CD4-positive, CD25-positive, alpha-beta regulatory T cell (primary cell): ENCODE data around the gene GREB1. TPM values are rescaled to one million over a fixed set of nuclear protein-coding genes. Genes with fewer than 3 reads are reported as not detected.

Experiments
- ATAC-seq, 2 donors: fragments of 150-1000 bp; cut with Tn5 transposase; one replicate each; pipeline ENCODE4 v1.10.0; 2021; ENCODE audit warnings: low read depth in 2 of 2, moderate number of reproducible peaks in 2 of 2, moderate library complexity in 1 of 2
- DNase-seq, 3 donors: peaks; one replicate each; pipeline versions ENCODE4 v3.0.0 to v3.0.0-alpha.2; 2012 to 2022; ENCODE audit warnings: mixed read lengths in 1 of 3
- H3K27ac ChIP-seq: one replicate; pipeline ENCODE4 v1.7.0; 2013; ENCODE audit warnings: mild to moderate bottlenecking, low read length; ENCODE audit not compliant: insufficient read depth, poor library complexity, severe bottlenecking
- H3K27me3 ChIP-seq: one replicate; pipeline ENCODE4 v1.7.0; 2013; ENCODE audit warnings: low read length; ENCODE audit not compliant: control insufficient read depth, insufficient read depth
- H3K36me3 ChIP-seq: one replicate; pipeline ENCODE4 v1.7.0; 2013; ENCODE audit warnings: mild to moderate bottlenecking, low read length, moderate library complexity; ENCODE audit not compliant: control insufficient read depth, insufficient read depth
- H3K4me1 ChIP-seq: 2 replicates; pipeline ENCODE4 v1.7.0; 2013; ENCODE audit warnings: mild to moderate bottlenecking, low read length; ENCODE audit not compliant: insufficient read depth, control insufficient read depth, poor library complexity, severe bottlenecking
- H3K4me3 ChIP-seq: one replicate; pipeline ENCODE4 v1.7.0; 2013; ENCODE audit warnings: low read depth, mild to moderate bottlenecking, low read length, moderate library complexity
- H3K9me3 ChIP-seq, 2 experiments: 1 replicate in 1 of 2; 2 replicates in 1 of 2; pipeline ENCODE4 v1.7.0; 2013; ENCODE audit warnings: low read length in 2 of 2, mild to moderate bottlenecking in 1 of 2, moderate library complexity in 1 of 2; ENCODE audit not compliant: control insufficient read depth in 2 of 2
- H3K27ac Mint-ChIP-seq, 3 donors: one replicate each; pipeline ENCODE4 v1.8.0; 2020 to 2022; ENCODE audit warnings: mild to moderate bottlenecking in 3 of 3, mixed read lengths in 3 of 3, moderate library complexity in 2 of 3
- H3K27me3 Mint-ChIP-seq: one replicate; pipeline ENCODE4 v1.8.0; 2022; ENCODE audit warnings: mild to moderate bottlenecking, mixed read lengths
- H3K36me3 Mint-ChIP-seq: one replicate; pipeline ENCODE4 v1.8.0; 2020; ENCODE audit warnings: mixed read lengths
- H3K4me1 Mint-ChIP-seq, 4 donors: one replicate each; pipeline ENCODE4 v1.8.0; 2020 to 2022; ENCODE audit warnings: mixed read lengths in 4 of 4, mild to moderate bottlenecking in 1 of 4
- H3K4me3 Mint-ChIP-seq, 4 donors: one replicate each; pipeline ENCODE4 v1.8.0; 2020 to 2022; ENCODE audit warnings: mild to moderate bottlenecking in 4 of 4, mixed read lengths in 4 of 4, moderate library complexity in 3 of 4
- H3K9me3 Mint-ChIP-seq, 7 donors: one replicate each; pipeline ENCODE4 v1.8.0; 2020 to 2022; ENCODE audit warnings: mixed read lengths in 7 of 7, mild to moderate bottlenecking in 3 of 7, moderate library complexity in 2 of 7
- polyA plus RNA-seq, 4 donors: library from polyadenylated mRNA; unstranded; fragments of 300-500 nt; fragmentation: Illumina TruSeq; gene quantifications; one replicate each; pipeline ENCODE4 v1.2.3, GENCODE V29; 2021
- total RNA-seq: library from RNA; stranded (reverse); gene quantifications from one replicate; pipeline ENCODE4 v1.2.3, GENCODE V29; 2022

GREB1 gene
- total and polyA plus RNA-seq, 5 donors from 2014 or later: 0.11 to 0.35 (median 0.15) TPM; not detected in 2

DNA sequence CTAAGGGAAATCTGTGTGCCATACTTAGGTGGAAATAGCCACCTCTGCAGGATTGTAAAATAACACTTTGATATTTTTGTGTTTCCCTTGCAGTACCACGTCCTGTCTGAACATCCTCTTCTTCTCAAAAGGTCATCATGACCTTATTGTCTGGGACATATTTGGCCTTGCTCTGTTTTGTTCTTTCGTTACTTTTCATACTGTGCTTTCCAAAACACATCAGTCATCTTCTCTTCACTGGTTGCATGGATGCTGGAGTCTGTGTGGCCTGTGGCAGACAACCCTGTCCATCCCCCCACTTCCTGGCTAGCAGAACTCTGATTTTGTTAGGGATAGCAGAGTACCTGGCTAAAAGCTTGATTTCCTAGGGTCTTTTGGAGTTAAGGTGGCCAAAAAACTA lies 9.4 kb upstream of the GREB1 start:
- Mint-ChIP-seq H3K27ac (no peak overlapping the region), H3K27me3 (peaks cover 24% of the 10 kb centered on the region), H3K4me1 (peaks cover 0 to 6% (median under 1%) of the 10 kb centered on the region in 4 donors), H3K4me3 (no peak overlapping the region), H3K9me3 (peaks cover 0 to 18% (median 0%) of the 10 kb centered on the region in 7 donors), H3K36me3 (no peaks in the 10 kb centered on the region)
- DNase-seq: no peak
- no peak for ATAC-seq
- Histone ChIP-seq H3K27ac (no peak overlapping the region), H3K36me3 (no peaks in the 10 kb centered on the region), H3K4me3 (no peak overlapping the region), H3K4me1 (no peaks in the 10 kb centered on the region), H3K9me3 (no peaks in the 10 kb centered on the region), H3K27me3 (peaks cover 3% of the 10 kb centered on the region)

- DNase-seq: no peak
- Histone ChIP-seq H3K36me3 (no peaks in the 10 kb centered on the region), H3K27me3 (peaks cover 3% of the 10 kb centered on the region), H3K4me3 (no peak overlapping the region), H3K27ac (no peak overlapping the region), H3K4me1 (no peaks in the 10 kb centered on the region), H3K9me3 (no peaks in the 10 kb centered on the region)
- Mint-ChIP-seq H3K4me1 (peaks cover 0 to 6% (median under 1%) of the 10 kb centered on the region in 4 donors), H3K27me3 (peaks cover 26% of the 10 kb centered on the region), H3K9me3 (peaks cover 0 to 7% (median 0%) of the 10 kb centered on the region in 7 donors), H3K27ac (no peak overlapping the region), H3K4me3 (no peak overlapping the region), H3K36me3 (no peaks in the 10 kb centered on the region)
- no peak for ATAC-seq
These were observed 8.1 kb upstream of the GREB1 start for GRCh38 chr2:11525762-11526161.

- no peak for DNase-seq
- Histone ChIP-seq H3K36me3 (no peaks in the 10 kb centered on the region), H3K4me1 (no peaks in the 10 kb centered on the region), H3K9me3 (no peaks in the 10 kb centered on the region), H3K4me3 (no peak overlapping the region), H3K27me3 (peaks cover 3% of the 10 kb centered on the region), H3K27ac (no peak overlapping the region)
- H3K4me3 Mint-ChIP-seq: no peak overlapping the region
- H3K9me3 Mint-ChIP-seq: peaks cover 0 to 4% (median 0%) of the 10 kb centered on the region in 7 donors
- no peak for ATAC-seq
- H3K4me1 Mint-ChIP-seq: peaks cover 0 to 6% (median under 1%) of the 10 kb centered on the region in 4 donors
- H3K27me3 Mint-ChIP-seq: peaks cover 26% of the 10 kb centered on the region
- H3K36me3 Mint-ChIP-seq: no peaks in the 10 kb centered on the region
- H3K27ac Mint-ChIP-seq: no peak overlapping the region
These were observed 6.8 kb upstream of the GREB1 start for GRCh38 chr2:11527001-11527400.

GRCh38 chr2:11528228-11528627 lies 5.6 kb upstream of the GREB1 start:
- Mint-ChIP-seq H3K36me3 (no peaks in the 10 kb centered on the region), H3K4me3 (no peak overlapping the region), H3K27me3 (peaks cover 25% of the 10 kb centered on the region), H3K27ac (no peak overlapping the region), H3K4me1 (peaks cover 0 to 6% (median under 1%) of the 10 kb centered on the region in 4 donors), H3K9me3 (peaks cover 0 to 4% (median 0%) of the 10 kb centered on the region in 7 donors)
- Histone ChIP-seq H3K9me3 (no peaks in the 10 kb centered on the region), H3K36me3 (no peaks in the 10 kb centered on the region), H3K4me3 (no peak overlapping the region), H3K27ac (no peak overlapping the region), H3K27me3 (peaks cover 4% of the 10 kb centered on the region), H3K4me1 (no peaks in the 10 kb centered on the region)
- DNase-seq: no peak
- ATAC-seq: no peak

DNA sequence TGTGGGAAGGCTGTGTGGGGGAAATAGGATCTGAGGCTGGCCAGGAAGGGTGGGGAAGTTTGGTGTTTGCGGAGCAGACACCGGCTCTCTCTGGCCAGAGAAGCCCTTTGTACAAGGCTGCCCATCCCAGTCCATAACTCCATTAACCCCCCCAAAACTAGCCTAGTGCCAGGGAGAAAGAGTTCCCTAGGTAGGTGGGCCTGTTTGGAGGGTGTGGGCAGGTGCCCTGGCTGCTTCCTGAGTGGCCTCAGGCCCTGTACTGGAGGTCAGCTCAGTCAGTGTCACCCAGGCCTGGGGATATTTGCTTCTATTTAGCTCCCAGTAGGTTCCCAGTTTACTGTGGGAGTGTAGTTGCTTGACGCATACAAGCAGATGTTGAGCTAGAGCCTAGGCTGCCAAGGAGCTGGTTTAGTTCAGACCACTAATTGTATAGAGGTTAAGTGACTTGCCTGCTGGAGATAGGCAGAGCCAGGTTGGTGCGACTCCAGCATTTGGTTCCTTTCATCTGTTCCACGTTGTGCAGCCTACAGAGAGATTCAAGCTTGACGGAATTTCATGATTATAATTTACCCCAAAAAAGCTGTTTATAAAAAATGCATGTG lies 2.9 kb upstream of the GREB1 start:
- no peak overlapping the region for H3K27ac Mint-ChIP-seq
- DNase-seq: no peak
- H3K27me3 Mint-ChIP-seq: peaks cover 32% of the 10 kb centered on the region
- no peak overlapping the region for H3K27ac ChIP-seq
- no peaks in the 10 kb centered on the region for H3K9me3 ChIP-seq
- H3K4me3 Mint-ChIP-seq: no peak overlapping the region
- no peaks in the 10 kb centered on the region for H3K36me3 ChIP-seq
- H3K9me3 Mint-ChIP-seq: peaks cover 0 to 4% (median 0%) of the 10 kb centered on the region in 7 donors
- ATAC-seq: no peak
- H3K36me3 Mint-ChIP-seq: no peaks in the 10 kb centered on the region
- H3K4me1 Mint-ChIP-seq: peaks cover 0 to 1% (median 0%) of the 10 kb centered on the region in 4 donors
- no peak overlapping the region for H3K4me3 ChIP-seq
- H3K4me1 ChIP-seq: no peaks in the 10 kb centered on the region
- H3K27me3 ChIP-seq: peaks cover 5% of the 10 kb centered on the region

- Mint-ChIP-seq H3K36me3 (no peaks in the 10 kb centered on the region), H3K4me1 (no peaks in the 10 kb centered on the region), H3K4me3 (no peak overlapping the region), H3K27ac (no peak overlapping the region), H3K9me3 (no peaks in the 10 kb centered on the region), H3K27me3 (peaks cover 33% of the 10 kb centered on the region)
- Histone ChIP-seq H3K9me3 (no peaks in the 10 kb centered on the region), H3K4me1 (no peaks in the 10 kb centered on the region), H3K27me3 (peaks cover 3% of the 10 kb centered on the region), H3K36me3 (no peaks in the 10 kb centered on the region), H3K4me3 (no peak overlapping the region), H3K27ac (no peak overlapping the region)
- DNase-seq (no peak), ATAC-seq (no peak)
These were observed 1.3 kb upstream of the GREB1 start for GRCh38 chr2:11532416-11533055.

GRCh38 chr2:11534071-11534745 lies 363 bp downstream of the GREB1 start:
- H3K4me3 ChIP-seq: no peak overlapping the region
- ATAC-seq: no peak
- Mint-ChIP-seq H3K27ac (no peak overlapping the region), H3K4me3 (no peak overlapping the region), H3K36me3 (no peaks in the 10 kb centered on the region), H3K27me3 (peaks cover 26% of the 10 kb centered on the region), H3K4me1 (no peaks in the 10 kb centered on the region), H3K9me3 (no peaks in the 10 kb centered on the region)
- no peaks in the 10 kb centered on the region for H3K36me3 ChIP-seq
- no peaks in the 10 kb centered on the region for H3K9me3 ChIP-seq
- peaks cover 3% of the 10 kb centered on the region for H3K27me3 ChIP-seq
- no peak for DNase-seq
- no peaks in the 10 kb centered on the region for H3K4me1 ChIP-seq
- no peak overlapping the region for H3K27ac ChIP-seq
